Stimulated activated CD4-positive, alpha-beta T cell treated with anti-CD3 and anti-CD28 coated beads, TNF-alpha, amount 100 ng/mL, for 24 hours (primary cell): ENCODE results near the gene MVD.

Experiments
- DNase-seq, 3 experiments: peaks; one replicate each; pipeline ENCODE4 v3.0.0-alpha.2; 2020; ENCODE audit warnings: low read depth in 3 of 3

Gene MVD, protein sequence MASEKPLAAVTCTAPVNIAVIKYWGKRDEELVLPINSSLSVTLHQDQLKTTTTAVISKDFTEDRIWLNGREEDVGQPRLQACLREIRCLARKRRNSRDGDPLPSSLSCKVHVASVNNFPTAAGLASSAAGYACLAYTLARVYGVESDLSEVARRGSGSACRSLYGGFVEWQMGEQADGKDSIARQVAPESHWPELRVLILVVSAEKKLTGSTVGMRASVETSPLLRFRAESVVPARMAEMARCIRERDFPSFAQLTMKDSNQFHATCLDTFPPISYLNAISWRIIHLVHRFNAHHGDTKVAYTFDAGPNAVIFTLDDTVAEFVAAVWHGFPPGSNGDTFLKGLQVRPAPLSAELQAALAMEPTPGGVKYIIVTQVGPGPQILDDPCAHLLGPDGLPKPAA

DNA sequence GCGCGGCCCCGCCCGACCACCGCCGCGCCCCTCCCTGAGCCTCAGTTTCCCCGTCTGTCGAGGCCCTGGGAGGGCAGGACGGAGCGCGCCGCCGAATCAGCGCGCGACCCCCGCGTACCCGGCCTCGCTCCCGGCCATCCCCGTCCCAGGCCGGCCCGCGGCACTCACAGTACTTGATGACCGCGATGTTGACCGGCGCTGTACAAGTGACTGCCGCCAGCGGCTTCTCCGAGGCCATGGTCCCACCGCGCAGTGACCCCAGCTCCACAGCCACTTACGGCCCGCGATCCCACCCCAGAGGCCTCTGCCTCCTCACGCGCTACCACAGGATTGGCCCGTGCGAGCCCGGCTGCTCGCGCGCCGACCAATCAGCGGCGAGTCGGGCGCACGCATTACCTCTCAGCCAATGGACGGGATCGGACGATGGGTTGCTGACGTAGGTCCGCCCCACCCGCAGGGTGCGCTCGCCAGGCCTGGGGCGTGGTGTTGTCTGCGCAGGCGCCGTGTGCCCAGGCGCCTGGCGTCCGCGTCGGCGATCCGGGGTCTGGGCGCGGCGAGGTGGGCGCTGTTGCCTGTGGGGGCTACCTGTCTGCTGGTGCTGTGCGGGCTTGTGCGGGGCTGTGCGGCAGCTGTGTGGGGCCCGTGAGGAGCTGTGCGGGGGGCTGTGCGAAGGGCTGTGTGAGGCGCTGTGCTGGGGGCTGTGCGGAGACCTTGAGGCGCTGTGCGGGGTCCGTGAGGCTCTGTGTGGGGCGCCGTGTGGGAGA lies at the start of gene MVD:
TSS of gene MVD (minus strand) at position 249 of the 764 bp plus-strand sequence. CDS start at position 238, 11 bp downstream.
- DNase-seq, result peak; percentile 89 to 97 (median 89)

DNA sequence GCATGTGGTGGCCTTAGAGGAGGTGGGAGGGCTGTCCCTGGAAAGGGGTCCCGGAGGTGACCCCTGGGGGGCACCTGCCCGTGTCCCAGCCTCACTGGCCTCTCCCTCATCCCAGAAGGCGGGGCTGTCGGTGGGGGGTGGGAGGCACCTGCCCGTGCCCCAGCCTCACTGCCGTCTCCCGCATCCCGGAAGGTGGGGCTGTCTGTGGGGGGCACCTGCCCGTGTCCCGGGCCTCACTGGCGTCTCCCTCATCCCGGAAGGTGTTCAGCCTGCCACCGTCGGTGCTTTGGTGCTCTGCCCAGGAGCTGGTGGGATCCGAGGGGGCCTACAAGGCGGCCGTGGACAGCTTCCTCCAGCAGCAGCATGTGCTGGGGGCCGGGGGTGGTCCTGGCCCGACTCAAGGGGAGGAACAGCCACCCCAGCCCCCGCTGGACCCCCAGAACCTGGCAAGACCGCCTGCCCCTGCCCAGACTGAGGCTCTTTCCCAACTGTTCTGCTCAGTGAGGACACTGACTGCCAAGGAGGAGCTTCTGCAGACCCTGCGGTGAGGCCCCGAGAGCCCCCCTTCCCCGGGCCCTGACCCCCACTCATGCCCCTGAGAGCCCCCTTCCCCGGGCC lies 49.6 kb upstream of the MVD start:
- no peak for DNase-seq

DNA sequence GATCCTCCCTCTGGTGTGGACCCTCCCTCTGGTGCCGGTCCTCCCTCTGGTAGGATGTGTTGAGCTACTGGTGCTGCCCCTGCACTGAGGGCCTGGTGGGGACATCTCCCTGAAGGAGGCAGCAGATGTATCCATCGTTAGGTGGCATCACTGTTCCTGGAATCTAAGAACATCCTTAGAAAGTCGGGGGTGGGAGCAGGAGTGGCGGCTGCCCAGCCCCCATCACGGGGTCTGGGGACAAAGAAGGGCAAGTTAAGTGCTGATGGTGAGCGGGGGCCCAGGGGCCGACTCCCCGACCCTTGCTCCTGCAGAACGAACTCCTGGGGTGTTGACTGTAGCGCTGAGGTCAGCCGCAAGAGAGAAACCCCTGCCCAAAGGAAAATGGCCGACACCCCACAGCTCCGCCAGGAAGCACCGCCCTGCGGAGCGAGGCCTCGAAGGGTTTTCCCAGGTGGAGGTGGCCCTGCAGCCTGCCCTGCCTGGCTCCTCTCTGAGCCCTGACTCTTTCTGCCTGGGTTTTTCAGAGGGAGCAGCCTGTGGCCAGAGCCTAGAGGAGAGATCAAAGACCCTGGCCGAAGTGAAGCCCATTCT lies 49.0 kb upstream of the MVD start:
- no peak for DNase-seq

DNA sequence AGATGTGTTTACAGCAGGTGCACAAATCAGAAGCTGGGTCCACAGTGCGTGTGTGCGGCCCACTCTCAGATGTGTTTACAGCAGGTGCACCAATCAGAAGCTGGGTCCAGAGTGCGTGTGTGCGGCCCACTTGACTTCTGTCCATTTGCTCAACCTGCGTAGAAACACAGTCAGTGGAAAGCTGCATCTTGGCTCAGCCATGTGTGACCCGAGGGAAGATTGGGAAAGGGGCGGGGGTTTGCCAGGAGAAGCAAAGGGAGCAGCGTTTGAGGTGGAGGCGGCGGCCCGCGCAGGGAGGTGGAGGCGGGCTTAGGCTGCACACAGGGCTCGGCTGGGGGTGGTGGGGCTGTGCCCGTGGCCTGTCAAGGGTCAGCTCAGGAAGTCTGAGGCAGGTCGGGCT lies 47.7 kb upstream of the MVD start:
- DNase-seq, result no peak

DNA sequence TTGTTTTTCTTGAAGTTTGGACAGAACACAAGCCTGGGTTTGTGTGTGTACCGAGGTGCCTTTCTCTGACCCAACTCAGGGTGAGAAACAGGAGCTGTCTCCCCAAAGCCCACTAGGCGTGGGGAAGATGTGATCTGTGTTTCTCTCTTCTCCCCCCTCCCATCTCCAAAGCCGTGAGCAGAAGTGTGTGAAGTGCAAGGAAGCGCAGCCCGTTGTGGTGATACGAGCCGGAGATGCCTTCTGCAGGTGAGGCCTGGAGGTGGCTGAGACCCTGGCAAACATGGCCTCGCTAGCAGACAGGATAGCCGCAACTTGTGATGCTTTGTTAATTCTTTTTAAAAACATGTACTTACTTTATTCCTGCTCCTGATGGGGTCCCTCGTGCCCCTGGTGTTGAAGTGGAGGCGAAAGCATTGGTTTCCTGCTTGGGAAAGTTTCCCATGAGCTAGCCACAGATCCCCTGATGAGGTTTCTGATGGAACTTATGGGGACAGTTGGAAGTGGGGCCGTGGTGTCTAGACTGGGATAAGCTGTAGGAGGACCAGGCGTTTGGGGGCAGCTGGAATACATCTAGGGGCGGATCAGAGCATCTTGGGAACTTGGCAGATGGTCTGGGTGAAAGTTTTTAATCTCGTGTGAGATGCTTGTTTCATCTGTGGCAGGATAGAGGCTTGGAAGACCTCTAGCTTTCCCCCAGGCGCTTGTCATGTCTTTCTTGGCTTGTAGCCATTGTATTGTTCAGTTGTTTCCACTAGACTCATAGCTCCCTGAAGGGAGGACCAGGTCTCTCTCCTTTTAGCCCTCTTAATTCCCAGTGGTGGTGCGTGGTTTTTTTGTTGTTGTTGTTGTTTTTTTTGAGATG lies 44.3 kb upstream of the MVD start:
- DNase-seq, result no peak

DNA sequence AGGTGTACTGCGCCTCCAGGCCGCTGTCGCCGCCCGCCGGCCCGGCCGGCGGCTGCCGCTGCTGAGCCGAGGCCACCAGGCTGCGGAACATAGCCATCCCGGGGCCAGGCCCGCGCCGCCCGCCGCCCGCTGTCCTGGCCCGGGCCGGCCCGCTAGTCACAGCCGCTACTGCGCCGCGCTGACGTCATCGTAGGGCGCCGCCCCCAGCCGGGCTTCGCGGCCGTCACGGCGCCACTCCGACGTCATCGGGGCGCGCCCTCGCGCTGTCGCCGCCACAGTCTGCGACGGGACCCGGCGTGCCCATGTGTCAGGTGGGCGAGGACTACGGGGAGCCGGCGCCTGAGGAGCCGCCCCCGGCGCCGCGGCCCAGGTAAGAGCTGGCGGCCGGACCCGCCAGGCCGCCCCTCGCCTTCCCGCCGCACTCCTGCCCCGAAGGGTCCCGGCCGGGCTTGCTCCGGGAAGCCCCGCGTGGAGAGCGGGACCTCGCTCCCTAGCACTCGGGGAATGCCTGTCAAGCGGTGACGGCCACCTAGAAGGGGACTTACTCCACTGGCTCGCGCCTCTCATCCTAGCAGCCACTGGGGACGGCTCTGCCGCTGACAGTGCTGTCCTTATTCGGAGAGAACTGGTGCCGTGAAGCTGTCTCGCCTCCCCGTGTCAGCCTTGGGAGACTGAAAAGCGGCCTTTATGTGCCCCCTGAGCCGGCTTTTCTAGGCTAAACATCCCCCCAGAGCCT lies 43.5 kb upstream of the MVD start, which contains the start of the genes CTU2 and RNF166:
TSS of gene CTU2 (plus strand) at position 275 of the 736 bp plus-strand sequence. CDS start at position 303, 28 bp downstream.
TSS of gene RNF166 (minus strand) at position 180 of the 736 bp plus-strand sequence. CDS start at position 97, 83 bp downstream.
- DNase-seq, result peak; percentile 85 to 92 (median 88)

DNA sequence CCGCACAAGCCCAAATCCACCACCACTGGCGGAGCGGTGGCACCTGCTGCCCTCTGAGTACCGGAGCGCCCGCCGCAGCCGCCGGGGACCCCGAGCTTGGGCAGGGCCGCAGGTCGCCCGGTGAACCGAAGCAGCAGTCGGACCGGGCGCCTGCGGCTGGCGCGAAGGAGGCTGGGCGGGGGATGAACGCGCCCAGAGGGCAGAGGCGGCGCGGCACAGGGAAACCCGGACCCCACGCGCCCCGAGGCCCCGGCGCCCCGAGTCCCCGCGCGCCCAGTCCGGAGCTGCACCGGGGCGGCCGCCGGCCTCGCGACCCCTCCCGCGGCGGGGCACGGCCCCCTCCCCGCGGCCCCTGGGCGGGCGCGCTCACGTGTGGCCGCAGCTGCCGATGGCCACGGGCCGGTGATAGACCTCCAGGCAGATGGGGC lies 42.9 kb upstream of the MVD start:
- DNase-seq, result no peak

DNA sequence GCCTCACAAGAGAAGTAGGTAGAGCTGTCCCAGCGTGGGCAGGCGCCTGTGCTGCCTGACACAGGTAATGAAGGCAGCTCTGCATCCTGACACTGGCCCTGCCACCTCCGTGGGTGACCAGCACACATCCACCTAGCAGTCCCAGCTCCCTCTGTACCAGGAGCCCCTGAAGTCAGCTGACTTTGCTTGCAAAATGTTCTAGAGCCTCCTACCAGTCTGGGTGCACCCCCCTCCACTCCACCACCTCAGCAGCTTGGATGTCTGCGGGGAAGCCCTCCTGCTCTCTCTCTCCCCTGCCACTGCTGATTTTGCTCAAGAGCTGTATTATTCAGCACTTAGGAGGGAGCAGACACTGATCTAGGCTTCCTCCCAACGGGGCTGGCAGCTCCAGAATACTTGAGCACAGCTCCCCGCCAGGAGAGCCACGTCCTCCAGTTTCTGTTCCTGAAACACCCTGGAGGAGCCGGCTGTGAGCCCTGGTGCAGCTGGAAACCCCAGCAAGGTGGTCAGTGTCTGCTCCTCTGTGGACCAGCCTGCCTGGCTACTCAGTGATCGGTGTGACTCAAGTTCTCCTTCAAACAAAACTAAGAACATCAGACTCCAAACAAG lies 42.3 kb upstream of the MVD start:
- DNase-seq, result no peak

DNA sequence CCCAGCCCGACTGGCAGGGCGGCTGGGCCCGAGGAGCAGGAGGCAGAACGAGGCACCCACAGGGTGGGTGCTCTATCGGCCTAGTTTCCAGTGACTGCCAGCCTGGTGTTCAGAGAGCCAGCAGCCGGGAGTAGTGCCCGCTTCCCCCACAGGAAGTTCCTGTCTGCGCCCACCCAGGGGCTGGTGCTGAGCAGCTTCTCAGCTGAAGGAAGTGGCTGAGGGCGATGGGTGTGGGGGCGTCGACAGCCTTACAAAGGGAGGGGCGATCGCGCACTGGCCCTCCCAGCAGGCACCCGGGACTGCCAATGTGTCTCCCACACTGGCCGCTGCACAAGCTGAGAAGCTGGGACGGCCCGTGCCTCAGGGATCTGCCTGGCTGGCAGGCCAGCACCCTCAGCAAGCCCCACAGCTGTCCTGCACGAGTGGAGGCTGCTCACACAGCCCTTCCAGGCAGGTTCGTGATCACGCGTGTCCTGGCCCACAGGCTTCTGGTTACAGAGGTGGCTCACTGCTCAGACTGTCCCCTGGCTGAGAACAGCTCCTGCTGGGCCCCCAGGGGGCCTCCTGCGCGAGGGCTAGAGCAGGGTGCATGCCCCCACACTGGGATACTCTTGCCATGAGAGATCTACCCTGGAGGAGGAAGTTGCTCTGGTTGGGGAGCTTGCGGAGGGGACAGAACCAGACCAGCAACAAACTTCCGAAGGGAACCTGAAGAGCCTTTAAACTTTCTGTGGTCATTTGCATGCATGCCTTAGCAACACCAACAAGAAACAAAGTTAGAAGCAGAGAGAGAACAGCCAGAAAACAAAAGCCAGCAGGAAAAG lies 40.8 kb upstream of the MVD start:
- peak in 1 of 3 experiments; percentile 80 for DNase-seq

DNA sequence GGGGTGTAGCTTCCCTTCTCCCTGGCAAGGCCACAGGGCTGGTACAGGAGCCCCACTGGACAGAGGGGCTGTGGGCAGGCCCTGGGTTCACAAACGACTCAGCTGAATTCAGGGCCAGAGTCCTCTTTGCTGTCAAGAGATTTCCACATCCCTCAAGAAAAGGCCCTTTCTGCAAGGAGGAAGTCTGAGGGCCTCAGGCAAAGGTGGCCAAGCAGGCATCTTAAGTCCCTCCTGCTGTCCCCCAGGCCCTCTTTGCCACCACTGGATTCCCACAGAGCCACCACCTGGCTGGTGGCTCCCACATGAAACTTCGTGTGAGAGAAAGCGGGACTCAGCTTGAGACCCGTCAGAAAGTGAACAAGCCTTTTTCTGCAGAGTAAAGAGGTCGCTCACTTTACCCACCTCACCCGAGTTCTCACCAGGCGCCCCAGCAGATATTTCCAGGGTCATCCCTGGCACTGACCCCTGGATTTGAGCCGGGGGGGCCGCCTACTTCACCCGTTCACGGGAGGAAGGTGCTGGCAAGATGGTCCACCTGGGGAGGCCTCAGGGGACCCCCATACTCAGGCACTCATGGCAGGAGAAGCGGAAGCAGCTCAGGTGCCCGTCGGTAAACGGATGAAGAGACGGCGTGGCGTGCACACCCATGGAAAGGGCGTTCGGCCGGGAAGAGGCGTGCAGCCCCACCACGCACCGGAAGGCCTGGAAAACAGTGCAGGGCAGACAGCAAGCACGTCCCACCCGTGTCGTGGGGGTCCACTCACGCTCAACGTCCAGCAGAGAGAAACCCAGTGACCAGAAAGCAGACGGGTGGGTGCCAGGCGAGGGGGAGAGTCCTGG lies 39.7 kb upstream of the MVD start:
- DNase-seq, result no peak

DNA sequence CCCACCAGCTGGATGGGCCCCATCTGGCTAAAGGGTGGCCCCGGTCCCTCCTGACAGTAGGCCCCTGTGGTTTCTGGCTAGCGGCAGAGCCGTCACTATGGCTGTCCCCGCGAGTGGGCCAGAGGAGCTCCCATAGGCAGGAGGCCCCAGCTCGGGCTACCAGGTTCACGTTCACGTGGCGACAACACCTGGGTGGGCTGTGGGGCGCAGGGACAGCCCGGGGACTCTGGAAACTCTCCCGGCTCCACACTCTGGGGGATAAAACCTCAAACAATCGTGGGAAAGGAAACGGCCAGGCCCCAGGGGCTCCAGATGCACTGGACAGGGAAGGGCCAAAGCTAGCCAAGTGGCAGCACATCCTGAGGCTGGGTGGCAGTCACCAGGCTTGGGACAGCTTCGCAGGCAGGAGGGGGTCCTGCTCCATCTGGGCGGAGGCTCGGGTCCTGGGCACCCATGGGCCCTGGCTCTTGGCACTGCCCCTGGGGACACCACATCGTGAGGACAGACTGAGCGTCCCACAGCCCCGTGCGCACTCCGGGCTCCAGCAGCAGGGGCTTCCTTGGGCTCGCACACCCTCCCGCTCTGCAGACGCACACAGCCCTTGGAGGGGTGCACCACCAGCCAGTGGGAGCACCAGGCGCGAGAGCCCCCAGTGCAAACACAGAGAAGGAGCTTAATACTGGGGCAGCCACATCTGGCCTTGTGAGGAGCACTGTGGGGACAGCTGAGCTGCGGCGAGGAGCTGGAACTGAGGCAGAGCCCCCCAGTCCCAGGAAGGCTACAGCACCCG lies 38.9 kb upstream of the MVD start:
- no peak for DNase-seq

DNA sequence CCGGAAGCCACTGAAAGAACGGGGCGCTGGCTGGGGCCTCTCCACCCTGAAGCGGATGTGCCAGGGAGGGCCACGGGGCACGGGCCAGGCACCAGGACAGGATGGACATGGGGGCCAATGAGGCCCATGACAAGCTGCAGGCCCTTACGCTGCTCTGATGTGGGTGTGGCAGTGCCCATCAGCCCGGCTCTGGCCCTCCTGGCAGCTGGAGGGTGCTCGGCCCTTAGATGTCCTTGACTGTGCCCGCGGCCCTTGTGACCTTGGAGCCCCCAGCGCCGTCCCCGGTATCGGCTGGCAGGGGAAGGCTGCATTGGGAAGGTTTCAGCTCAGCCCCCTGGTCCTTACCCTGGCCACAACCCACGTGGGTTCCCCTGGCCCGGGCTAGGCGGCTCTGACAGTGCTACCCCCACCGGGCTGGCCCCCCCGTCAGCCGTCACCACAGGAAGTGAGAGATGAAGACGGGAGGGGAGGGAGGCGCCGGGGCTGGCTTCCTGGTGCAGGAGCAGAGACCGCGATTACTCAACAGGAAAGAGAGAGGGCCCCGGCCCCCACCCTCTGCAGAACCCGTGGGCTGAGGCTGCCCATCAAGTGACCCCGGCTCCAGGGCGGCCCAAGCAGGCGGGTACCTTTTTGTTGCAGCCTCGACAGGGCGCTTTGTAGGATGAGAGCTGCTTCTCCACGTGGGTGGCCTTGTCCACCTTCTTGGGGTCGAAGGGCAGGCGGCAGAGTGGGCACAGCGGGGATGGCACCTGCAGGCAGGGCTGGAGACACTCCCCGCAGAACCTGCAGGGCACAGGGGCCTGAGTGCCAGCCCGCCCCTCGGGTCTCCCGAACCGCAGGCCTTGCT lies 38.0 kb upstream of the MVD start:
- DNase-seq, result peak; percentile 82 to 95 (median 92)

DNA sequence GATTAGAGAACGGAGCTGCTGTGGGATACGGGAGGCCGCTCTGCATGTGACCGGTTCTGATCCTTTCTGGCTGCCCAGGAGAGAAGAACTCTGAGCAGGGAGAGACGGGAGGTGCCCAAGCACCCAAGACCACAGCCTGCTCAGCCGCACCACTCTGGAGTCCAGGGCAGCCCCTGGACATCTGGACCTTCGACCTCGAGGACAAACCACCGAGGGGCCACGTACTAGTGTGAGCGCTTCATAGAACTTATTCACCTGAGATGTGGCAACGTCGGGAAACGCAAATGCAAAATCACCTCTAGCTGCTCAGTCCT lies 37.4 kb upstream of the MVD start:
- no peak for DNase-seq

DNA sequence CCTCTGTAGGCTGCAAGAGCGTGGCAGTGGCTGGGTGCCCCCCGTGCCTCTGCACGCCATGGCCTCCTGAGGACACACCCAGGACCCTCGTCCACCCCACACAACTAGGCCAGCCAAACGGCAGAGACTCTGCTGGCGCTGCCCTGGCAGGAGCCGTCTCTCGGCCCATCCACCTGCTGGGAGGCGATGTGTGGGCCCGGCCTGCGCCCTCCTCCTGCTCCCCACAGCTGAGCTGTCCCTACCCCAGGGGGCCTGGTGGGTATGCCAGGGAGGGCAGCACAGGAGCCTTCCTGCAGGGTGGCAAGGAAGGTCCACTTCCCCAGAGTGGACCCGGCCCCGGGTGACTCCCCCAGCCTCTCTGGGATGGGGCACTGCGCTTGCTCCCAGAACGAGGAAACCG lies 36.3 kb upstream of the MVD start:
- no peak for DNase-seq

DNA sequence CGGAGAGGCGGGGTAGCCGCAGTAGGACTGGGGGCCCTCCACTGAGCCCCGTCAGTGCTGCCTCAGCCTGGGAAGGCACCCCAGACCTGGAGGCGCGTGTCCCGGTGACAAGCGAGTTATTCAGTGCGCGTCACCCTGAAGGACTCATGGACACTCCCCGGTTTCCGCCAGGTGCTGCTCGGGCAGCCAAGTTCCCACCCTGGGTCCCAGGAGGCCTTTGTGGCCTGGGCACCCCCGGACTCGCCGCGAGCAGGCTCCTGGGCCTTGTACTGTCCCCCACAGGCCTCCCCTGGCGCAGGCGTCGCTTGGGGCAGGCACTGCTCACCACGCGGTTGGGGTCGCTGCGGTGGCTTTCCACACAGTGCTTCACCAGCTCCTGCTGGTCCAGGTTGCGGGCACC lies 35.8 kb upstream of the MVD start:
- no peak for DNase-seq

DNA sequence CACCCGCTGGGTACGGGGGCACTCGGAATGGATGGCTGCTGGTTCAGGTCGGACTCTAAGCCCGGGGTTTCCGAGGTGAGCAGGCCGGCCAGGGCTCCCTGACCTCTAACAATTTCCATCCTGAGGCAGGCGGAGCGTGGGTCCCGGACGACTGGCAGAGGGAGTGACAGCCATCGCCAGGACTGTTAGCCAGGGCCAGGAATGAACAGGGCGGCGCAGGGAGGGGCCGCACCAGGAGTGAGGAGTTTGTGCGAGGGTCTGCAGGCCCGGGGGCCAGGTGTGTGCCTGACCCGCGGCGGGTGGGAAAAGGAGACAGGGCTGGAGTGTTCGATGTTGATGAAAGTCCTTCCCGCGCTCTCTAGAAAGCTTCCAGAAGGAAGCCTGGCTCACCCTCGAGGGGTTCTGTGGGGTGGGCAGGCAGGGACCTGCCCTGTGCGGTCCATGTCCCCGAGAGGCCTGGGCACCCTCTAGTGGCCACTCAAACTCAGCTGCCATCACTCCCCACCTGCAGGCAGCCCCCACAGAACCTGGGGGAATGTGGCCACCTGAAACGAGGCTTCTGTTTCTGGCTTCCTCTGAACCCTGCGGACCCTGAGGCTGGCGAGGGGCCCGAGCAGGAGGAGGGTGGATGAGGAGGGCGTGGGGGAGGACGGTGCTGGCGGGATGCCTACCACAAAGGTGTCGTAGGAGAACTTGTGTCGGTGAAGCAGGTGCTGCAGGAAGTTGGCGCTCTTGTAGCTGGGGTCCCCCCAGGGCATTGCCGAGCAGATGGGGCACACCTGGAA lies 35.1 kb upstream of the MVD start:
- DNase-seq, result no peak
